GM12892 (cell line): Measurements from ENCODE around the gene DNAJB14.

Experiments
- POLR2A ChIP-seq: IDR thresholded peaks from 2 replicates; pipeline ENCODE4 v1.6.1; 2011; ENCODE audit warnings: low read depth, low read length, control low read depth
- TAF1 ChIP-seq: IDR thresholded peaks from 2 replicates; pipeline ENCODE4 v1.6.1; 2011; ENCODE audit warnings: low read depth, mild to moderate bottlenecking, control low read depth, low read length, borderline replicate concordance

- TF ChIP-seq POLR2A (no peak), TAF1 (no peak)
These were observed 85.9 kb downstream of the DNAJB14 start for GRCh38 chr4:99860521-99860920.
